Measurements from ENCODE around the gene CCDC170.

DNA sequence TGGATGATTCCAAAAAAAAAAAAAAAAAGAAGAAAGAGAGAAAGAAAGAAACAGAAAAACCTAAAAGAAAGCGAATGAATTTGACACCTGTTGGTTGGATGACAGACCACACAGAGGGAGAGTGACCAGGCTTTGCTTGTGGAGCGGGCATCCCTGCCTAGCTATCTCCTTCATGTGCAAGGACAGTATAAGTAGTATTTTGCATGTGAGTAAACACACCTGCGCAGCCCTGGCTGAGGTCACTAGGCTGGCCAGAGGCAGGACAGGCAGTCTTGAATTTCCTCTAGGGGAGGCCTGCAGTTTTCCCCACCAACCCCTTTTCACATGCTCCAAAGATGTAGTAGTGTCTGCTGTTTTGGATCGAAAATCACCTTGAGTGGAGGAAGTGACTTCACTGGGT lies 126.4 kb downstream of the CCDC170 start:
- TF ChIP-seq CTCF (IDR thresholded peaks at IDR 0.05; ENCODE audit: insufficient read depth, low read depth, low read length) = no peak
- no peak for TF ChIP-seq EZH2 (IDR thresholded peaks at IDR 0.05; ENCODE audit: insufficient read depth, low read length)
